HepG2 (cell line): ENCODE results near the gene RGL1. TPM values are rescaled to one million over a fixed set of nuclear protein-coding genes. Genes with fewer than 3 reads are reported as not detected.

ENCODE experiments used
- ATAC-seq: fragments of 200-7000 bp; cut with Tn5 transposase; 3 replicates; pipeline ENCODE4 v1.9.1; 2020; ENCODE audit warnings: mild to moderate bottlenecking, moderate library complexity
- BruUV-seq: library from RNA; stranded (reverse); fragments of 400-500 nt; replicated peaks from 2 replicates; lab custom pipeline; 2021; lab: Mats Ljungman, UMichigan
- CTCF ChIA-PET: fragments of 300-600 bp; formaldehyde crosslinking; extraction: SDS; loops from one replicate; lab custom pipeline; 2021; ENCODE audit warnings: low total read pairs, inconsistent platforms, low intra/inter-chr PET ratio; lab: Yijun Ruan, JAX
- POLR2A ChIA-PET: fragments of 350-600 bp; sonication (Branson Sonifier 250); formaldehyde crosslinking; loops from one replicate; lab custom pipeline; 2020; ENCODE audit warnings: antibody characterized with exemption, inconsistent platforms; lab: Yijun Ruan, JAX
- DNase-seq: peaks from one replicate; pipeline ENCODE4 v3.0.0-alpha.2; 2015; ENCODE audit warnings: low spot score
- FAIRE-seq: peaks from 3 replicates; lab custom pipeline; 2011; peaks lifted over from hg19 to GRCh38; lab: Jason Lieb, UNC
- H2AFZ ChIP-seq: one replicate; pipeline ENCODE4 v1.6.1; 2011; ENCODE audit warnings: low read length, inconsistent platforms
- H3K27ac ChIP-seq: fragments of 300-600 bp; 3 replicates; pipeline ENCODE4 v1.8.0; 2011; ENCODE audit warnings: mixed run types, mild to moderate bottlenecking, mixed read lengths, low read length, inconsistent platforms; ENCODE audit not compliant: insufficient read depth; ENCODE audit errors: extremely low read length
- H3K27me3 ChIP-seq, 2 experiments: fragments of 200-600 bp in 1 of 2; 2 replicates in 1 of 2; 3 replicates in 1 of 2; pipeline versions ENCODE4 v1.6.0 to v1.8.0; 2011; ENCODE audit warnings: low read length in 2 of 2, mild to moderate bottlenecking in 2 of 2, moderate library complexity in 2 of 2, inconsistent platforms in 1 of 2; ENCODE audit not compliant: insufficient read depth in 2 of 2, control insufficient read depth in 1 of 2
- H3K36me3 ChIP-seq, 2 experiments: fragments of 200-600 bp in 1 of 2; replicated peaks in 1 of 2; 2 replicates in 1 of 2; 3 replicates in 1 of 2; pipeline versions ENCODE4 v1.5.1 to v1.8.0; 2011; ENCODE audit warnings: low read length in 2 of 2, inconsistent platforms in 1 of 2; ENCODE audit not compliant: insufficient read depth in 2 of 2, control insufficient read depth in 1 of 2
- H3K4me1 ChIP-seq: 2 replicates; pipeline ENCODE4 v1.5.1; 2012; ENCODE audit warnings: low read length, inconsistent platforms; ENCODE audit not compliant: insufficient read depth
- H3K4me2 ChIP-seq: 2 replicates; pipeline ENCODE4 v1.6.0; 2011; ENCODE audit warnings: low read depth, low read length, inconsistent platforms
- H3K4me3 ChIP-seq, 3 experiments: fragments of 200-600 bp in 1 of 3; sonication (generic), shearing (Covaris generic) in 1 of 3; replicated peaks in 1 of 3; 2 replicates each; pipeline ENCODE4 v1.5.1; 2011 to 2016; ENCODE audit warnings: low read length in 3 of 3, inconsistent platforms in 2 of 3, low read depth in 2 of 3, mild to moderate bottlenecking in 2 of 3, control low read depth in 1 of 3, mixed read lengths in 1 of 3; ENCODE audit not compliant: insufficient read depth in 1 of 3
- H3K79me2 ChIP-seq: one replicate; pipeline ENCODE4 v1.6.1; 2011; ENCODE audit warnings: low read length, inconsistent platforms; ENCODE audit not compliant: insufficient read depth
- H3K9ac ChIP-seq: 2 replicates; pipeline ENCODE4 v1.6.0; 2011; ENCODE audit warnings: mild to moderate bottlenecking, low read depth, low read length, inconsistent platforms; ENCODE audit not compliant: insufficient read depth
- H3K9me3 ChIP-seq: 2 replicates; pipeline ENCODE4 v1.5.1; 2012; ENCODE audit warnings: mild to moderate bottlenecking, low read length
- H4K20me1 ChIP-seq: 2 replicates; pipeline ENCODE4 v1.6.0; 2011; ENCODE audit warnings: inconsistent platforms, mild to moderate bottlenecking, low read length, moderate library complexity; ENCODE audit not compliant: insufficient read depth
- ELK4 ChIP-seq: sonication (generic); formaldehyde crosslinking; IDR thresholded peaks from 2 replicates; pipeline ENCODE4 v1.9.0; 2021; ENCODE audit warnings: missing genetic modification reagents, borderline replicate concordance
- GABPA ChIP-seq, 2 experiments: IDR thresholded peaks; 2 replicates each; pipeline ENCODE4 v1.6.1; 2011 to 2016; ENCODE audit warnings: low read depth in 2 of 2, low read length in 1 of 2, missing biosample characterization in 1 of 2, missing genetic modification characterization in 1 of 2
- HNRNPLL ChIP-seq: fragments of 200-400 bp; formaldehyde crosslinking; IDR thresholded peaks from 2 replicates; pipeline ENCODE4 v1.6.1; 2017; ENCODE audit warnings: mild to moderate bottlenecking, low read depth, low read length; ENCODE audit not compliant: poor library complexity, severe bottlenecking
- HOXA9 ChIP-seq: sonication (generic); formaldehyde crosslinking; IDR thresholded peaks from 2 replicates; pipeline ENCODE4 v1.8.1; 2022; ENCODE audit warnings: missing genetic modification reagents, mild to moderate bottlenecking, moderate library complexity, borderline replicate concordance
- SIN3A ChIP-seq: IDR thresholded peaks from 2 replicates; pipeline ENCODE4 v1.6.1; 2011; ENCODE audit warnings: low read depth, mild to moderate bottlenecking, control low read depth, low read length, borderline replicate concordance
- SKI ChIP-seq: fragments of 450-650 bp; IDR thresholded peaks from one replicate; pipeline ENCODE4 v1.6.1; 2018; ENCODE audit warnings: mild to moderate bottlenecking; ENCODE audit not compliant: partially characterized antibody
- SMAD1 ChIP-seq: sonication (generic); formaldehyde crosslinking; IDR thresholded peaks from 2 replicates; pipeline ENCODE4 v1.4.0; 2020; ENCODE audit warnings: missing genetic modification reagents, low read depth, mild to moderate bottlenecking, borderline replicate concordance
- ZNF644 ChIP-seq: IDR thresholded peaks from 2 replicates; pipeline ENCODE4 v1.6.1; 2016; ENCODE audit warnings: low read depth
- ZNF678 ChIP-seq: sonication (generic); formaldehyde crosslinking; IDR thresholded peaks from 2 replicates; pipeline ENCODE4 v1.4.0; 2020; ENCODE audit warnings: mild to moderate bottlenecking, missing genetic modification reagents
- WGBS: methylation state at CpG from one replicate; pipeline ENCODE4 v1.1.6; 2017; ENCODE audit warnings: low lambda C conversion rate; 5-methylcytosine and 5-hydroxymethylcytosine counted together
- in situ Hi-C: cut with HindIII; loops from 2 replicates; pipeline ENCODE4 v1.10.0; 2017; ENCODE audit warnings: low pct_unique_long_range_greater_than_20kb; ENCODE audit not compliant: extremely low pct_ligation_motif_present
- intact Hi-C: fragments of 100-400 bp; cut with micrococcal nuclease; formaldehyde crosslinking; loops from one replicate; pipeline ENCODE4 v1.10.0; 2022; ENCODE audit not compliant: unreplicated experiment
- polyA plus RNA-seq, 8 experiments: library from polyadenylated mRNA; depleted of rRNA in 3 of 8; stranded (reverse) in 7 of 8; unstranded in 1 of 8; fragments of >200 nt; fragmentation: Illumina TruSeq in 4 of 8; extraction: Trizol in 4 of 8; gene quantifications; 2 replicates each; pipeline versions ENCODE4 v1.2.1 to v1.2.3, GENCODE V29; 2011 to 2016; ENCODE audit warnings: low read depth in 4 of 8, missing spikeins in 1 of 8, mixed read lengths in 1 of 8; ENCODE audit not compliant: insufficient read depth in 1 of 8
- total RNA-seq, 5 experiments: library from RNA; depleted of rRNA; stranded (reverse); fragments of >200 nt; fragmentation: Illumina TruSeq; extraction: Trizol; gene quantifications; 2 replicates each; pipeline ENCODE4 v1.2.3, GENCODE V29; 2016; ENCODE audit warnings: low read depth in 1 of 5
- TF ChIP-seq, protein P1 (sequence below): sonication (generic); formaldehyde crosslinking; IDR thresholded peaks from 2 replicates; pipeline ENCODE4 v1.5.1; 2020; ENCODE audit warnings: missing genetic modification reagents, mild to moderate bottlenecking, borderline replicate concordance

RGL1 gene
- total and polyA plus RNA-seq, 2 of the 13 experiments (the other 11 are each of a cell fraction or from before 2014, with no cell fraction given): 3.5 to 4.7 TPM

DNA sequence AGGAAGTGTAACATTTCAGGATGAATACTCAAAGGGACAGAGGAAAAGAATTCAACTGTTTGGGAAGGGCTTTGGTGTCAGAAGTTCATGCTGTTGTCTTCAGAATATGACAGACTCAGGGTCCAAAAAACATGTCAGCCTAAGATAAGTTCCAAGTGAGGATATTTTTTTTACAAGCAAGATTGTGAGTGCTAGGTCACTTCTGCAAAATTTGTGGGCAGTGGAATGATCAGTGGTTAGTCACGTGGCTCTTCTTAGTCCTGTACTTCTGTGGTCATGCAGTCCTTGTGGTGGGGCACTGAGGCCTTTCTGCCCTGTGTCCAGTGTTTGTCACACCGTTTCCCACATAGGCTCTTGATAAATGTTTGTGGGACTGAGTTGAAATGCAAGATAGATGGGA, 5.2 kb downstream of the RGL1 start:
- no peak overlapping the region for H3K27ac ChIP-seq
- peaks cover 35% of the 10 kb centered on the region for H3K4me1 ChIP-seq
- no peaks in the 10 kb centered on the region; a peak in 1 of 5 replicates for H3K27me3 ChIP-seq
- H2AFZ ChIP-seq: no peak overlapping the region
- WGBS: 86% methylated on average over 2 of the region's 2 CpGs
- no peaks in the 10 kb centered on the region for H3K36me3 ChIP-seq
- FAIRE-seq: no peak
- H3K4me3 ChIP-seq: no peak overlapping the region
- intact Hi-C loops: loop anchor here (5.0 kb wide), 2 partner anchors 72 to 107 kb away; no protein-coding TSS in a partner anchor
- CTCF ChIA-PET: no interaction called here
- POLR2A ChIA-PET: no interaction called here
- DNase-seq: no peak
- no peak overlapping the region for H3K9ac ChIP-seq
- ATAC-seq: no peak
- TF ChIP-seq ZNF678 (CRISPR knock-in tag) (no peak), GABPA (IDR thresholded peaks at IDR 0.05; ENCODE audit: low read depth, low read length) (no peak), GABPA (CRISPR knock-in tag; IDR thresholded peaks at IDR 0.05; ENCODE audit: low read depth) (no peak), SIN3A (no peak), SKI (no peak), ELK4 (CRISPR knock-in tag) (no peak), HOXA9 (CRISPR knock-in tag) (no peak), HNRNPLL (no peak), SMAD1 (no peak), ZNF644 (no peak)
- TF ChIP-seq, protein P1, sequence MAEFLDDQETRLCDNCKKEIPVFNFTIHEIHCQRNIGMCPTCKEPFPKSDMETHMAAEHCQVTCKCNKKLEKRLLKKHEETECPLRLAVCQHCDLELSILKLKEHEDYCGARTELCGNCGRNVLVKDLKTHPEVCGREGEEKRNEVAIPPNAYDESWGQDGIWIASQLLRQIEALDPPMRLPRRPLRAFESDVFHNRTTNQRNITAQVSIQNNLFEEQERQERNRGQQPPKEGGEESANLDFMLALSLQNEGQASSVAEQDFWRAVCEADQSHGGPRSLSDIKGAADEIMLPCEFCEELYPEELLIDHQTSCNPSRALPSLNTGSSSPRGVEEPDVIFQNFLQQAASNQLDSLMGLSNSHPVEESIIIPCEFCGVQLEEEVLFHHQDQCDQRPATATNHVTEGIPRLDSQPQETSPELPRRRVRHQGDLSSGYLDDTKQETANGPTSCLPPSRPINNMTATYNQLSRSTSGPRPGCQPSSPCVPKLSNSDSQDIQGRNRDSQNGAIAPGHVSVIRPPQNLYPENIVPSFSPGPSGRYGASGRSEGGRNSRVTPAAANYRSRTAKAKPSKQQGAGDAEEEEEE (CRISPR knock-in tag): no peak
- no peaks in the 10 kb centered on the region for H3K79me2 ChIP-seq
- in situ Hi-C loops: no loop called here
- BruUV-seq: no TSS peak
- no peaks in the 10 kb centered on the region for H4K20me1 ChIP-seq
- no peaks in the 10 kb centered on the region for H3K9me3 ChIP-seq
- H3K4me2 ChIP-seq: no peak overlapping the region
